CD4-positive, CD25-positive, alpha-beta regulatory T cell (primary cell): Measurements from ENCODE around the gene HNRNPUL1. TPM values are rescaled to one million over a fixed set of nuclear protein-coding genes. Genes with fewer than 3 reads are reported as not detected.

ENCODE experiments used
- ATAC-seq, 2 donors: fragments of 150-1000 bp; cut with Tn5 transposase; one replicate each; pipeline ENCODE4 v1.10.0; 2021; ENCODE audit warnings: low read depth in 2 of 2, moderate number of reproducible peaks in 2 of 2, moderate library complexity in 1 of 2
- DNase-seq, 3 donors: peaks; one replicate each; pipeline versions ENCODE4 v3.0.0 to v3.0.0-alpha.2; 2012 to 2022; ENCODE audit warnings: mixed read lengths in 1 of 3
- H3K27ac ChIP-seq: one replicate; pipeline ENCODE4 v1.7.0; 2013; ENCODE audit warnings: mild to moderate bottlenecking, low read length; ENCODE audit not compliant: insufficient read depth, poor library complexity, severe bottlenecking
- H3K27me3 ChIP-seq: one replicate; pipeline ENCODE4 v1.7.0; 2013; ENCODE audit warnings: low read length; ENCODE audit not compliant: control insufficient read depth, insufficient read depth
- H3K36me3 ChIP-seq: one replicate; pipeline ENCODE4 v1.7.0; 2013; ENCODE audit warnings: mild to moderate bottlenecking, low read length, moderate library complexity; ENCODE audit not compliant: control insufficient read depth, insufficient read depth
- H3K4me1 ChIP-seq: 2 replicates; pipeline ENCODE4 v1.7.0; 2013; ENCODE audit warnings: mild to moderate bottlenecking, low read length; ENCODE audit not compliant: insufficient read depth, control insufficient read depth, poor library complexity, severe bottlenecking
- H3K4me3 ChIP-seq: one replicate; pipeline ENCODE4 v1.7.0; 2013; ENCODE audit warnings: low read depth, mild to moderate bottlenecking, low read length, moderate library complexity
- H3K9me3 ChIP-seq, 2 experiments: 1 replicate in 1 of 2; 2 replicates in 1 of 2; pipeline ENCODE4 v1.7.0; 2013; ENCODE audit warnings: low read length in 2 of 2, mild to moderate bottlenecking in 1 of 2, moderate library complexity in 1 of 2; ENCODE audit not compliant: control insufficient read depth in 2 of 2
- H3K27ac Mint-ChIP-seq, 3 donors: one replicate each; pipeline ENCODE4 v1.8.0; 2020 to 2022; ENCODE audit warnings: mild to moderate bottlenecking in 3 of 3, mixed read lengths in 3 of 3, moderate library complexity in 2 of 3
- H3K27me3 Mint-ChIP-seq: one replicate; pipeline ENCODE4 v1.8.0; 2022; ENCODE audit warnings: mild to moderate bottlenecking, mixed read lengths
- H3K36me3 Mint-ChIP-seq: one replicate; pipeline ENCODE4 v1.8.0; 2020; ENCODE audit warnings: mixed read lengths
- H3K4me1 Mint-ChIP-seq, 4 donors: one replicate each; pipeline ENCODE4 v1.8.0; 2020 to 2022; ENCODE audit warnings: mixed read lengths in 4 of 4, mild to moderate bottlenecking in 1 of 4
- H3K4me3 Mint-ChIP-seq, 4 donors: one replicate each; pipeline ENCODE4 v1.8.0; 2020 to 2022; ENCODE audit warnings: mild to moderate bottlenecking in 4 of 4, mixed read lengths in 4 of 4, moderate library complexity in 3 of 4
- H3K9me3 Mint-ChIP-seq, 7 donors: one replicate each; pipeline ENCODE4 v1.8.0; 2020 to 2022; ENCODE audit warnings: mixed read lengths in 7 of 7, mild to moderate bottlenecking in 3 of 7, moderate library complexity in 2 of 7
- polyA plus RNA-seq, 4 donors: library from polyadenylated mRNA; unstranded; fragments of 300-500 nt; fragmentation: Illumina TruSeq; gene quantifications; one replicate each; pipeline ENCODE4 v1.2.3, GENCODE V29; 2021
- total RNA-seq: library from RNA; stranded (reverse); gene quantifications from one replicate; pipeline ENCODE4 v1.2.3, GENCODE V29; 2022

HNRNPUL1 gene
- total and polyA plus RNA-seq, 5 donors from 2014 or later, result 39.3 to 354 (median 50.4) TPM

- Mint-ChIP-seq H3K36me3 (peaks cover 12% of the 10 kb centered on the region), H3K4me3 (no peak overlapping the region), H3K27me3 (no peaks in the 10 kb centered on the region), H3K4me1 (peaks cover 18 to 56% (median 41%) of the 10 kb centered on the region in 4 donors), H3K9me3 (no peaks in the 10 kb centered on the region), H3K27ac (no peak overlapping the region)
- Histone ChIP-seq H3K27ac (peak overlapping the region; percentile 85), H3K4me1 (peaks cover 45% of the 10 kb centered on the region), H3K4me3 (no peak overlapping the region), H3K27me3 (no peaks in the 10 kb centered on the region), H3K36me3 (peaks cover 33% of the 10 kb centered on the region), H3K9me3 (no peaks in the 10 kb centered on the region)
- DNase-seq, result no peak
- ATAC-seq, result no peak
These were observed 61.4 kb downstream of the HNRNPUL1 start for GRCh38 chr19:41325640-41325946.

DNA sequence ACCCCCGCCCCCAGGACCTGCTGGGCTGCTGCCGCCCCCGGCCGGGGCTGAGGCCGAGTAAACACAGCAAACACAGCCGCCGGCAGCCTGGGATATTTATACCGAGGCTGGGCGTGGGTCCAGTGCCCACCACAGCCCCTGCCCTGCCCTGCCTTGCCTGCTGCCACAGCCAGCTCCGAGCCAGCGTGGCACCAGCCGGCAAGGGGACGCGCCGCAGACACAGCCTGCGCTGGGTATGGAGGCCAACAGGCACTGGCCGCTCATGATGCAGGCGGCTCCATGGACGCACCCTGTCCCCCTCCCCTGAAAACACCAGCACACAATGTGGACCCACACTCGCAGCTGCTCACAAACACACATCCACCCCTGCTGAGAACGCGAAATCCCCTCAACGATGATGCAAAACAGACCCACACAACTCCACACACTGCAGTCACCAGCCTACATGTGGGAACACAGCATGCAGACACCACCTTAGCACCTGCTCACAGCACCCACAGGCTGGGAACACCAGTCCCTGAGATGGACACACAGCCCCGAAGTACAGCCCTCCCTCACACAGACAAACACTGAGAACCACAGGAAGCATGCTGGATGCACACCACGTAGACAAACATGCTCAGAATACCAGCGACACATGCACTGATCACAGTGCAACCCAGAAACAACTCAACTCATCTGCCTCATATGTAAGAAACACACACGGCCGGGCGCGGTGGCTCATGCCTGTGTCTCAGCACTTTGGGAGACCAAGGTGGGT, 62.0 kb downstream of the HNRNPUL1 start:
- ATAC-seq, result no peak
- peaks cover 30% of the 10 kb centered on the region for H3K36me3 ChIP-seq
- peak overlapping the region; percentile 32 to 84 (median 72) for H3K4me3 Mint-ChIP-seq
- H3K9me3 ChIP-seq, result no peaks in the 10 kb centered on the region
- peaks cover 13% of the 10 kb centered on the region for H3K36me3 Mint-ChIP-seq
- H3K27ac Mint-ChIP-seq, result peak overlapping the region; percentile 85 to 97 (median 93)
- no peaks in the 10 kb centered on the region for H3K27me3 Mint-ChIP-seq
- no peak overlapping the region for H3K4me3 ChIP-seq
- peak in 1 of 3 donors; percentile 44 for DNase-seq
- H3K9me3 Mint-ChIP-seq, result no peaks in the 10 kb centered on the region
- H3K4me1 Mint-ChIP-seq, result peaks cover 19 to 58% (median 40%) of the 10 kb centered on the region in 4 donors
- H3K27ac ChIP-seq, result peak overlapping the region; percentile 85
- H3K27me3 ChIP-seq, result no peaks in the 10 kb centered on the region
- peaks cover 48% of the 10 kb centered on the region for H3K4me1 ChIP-seq

GRCh38 chr19:41327076-41327575, 63.0 kb downstream of the HNRNPUL1 start:
- Histone ChIP-seq H3K9me3 (no peaks in the 10 kb centered on the region), H3K27ac (peak overlapping the region; percentile 85), H3K36me3 (peaks cover 30% of the 10 kb centered on the region), H3K27me3 (no peaks in the 10 kb centered on the region), H3K4me1 (peaks cover 51% of the 10 kb centered on the region), H3K4me3 (peak overlapping the region; percentile 31)
- Mint-ChIP-seq H3K27me3 (peaks cover 4% of the 10 kb centered on the region), H3K4me1 (peaks cover 19 to 64% (median 41%) of the 10 kb centered on the region in 4 donors), H3K9me3 (peaks cover 0 to 2% (median 0%) of the 10 kb centered on the region in 7 donors), H3K36me3 (peaks cover 20% of the 10 kb centered on the region), H3K27ac (peak overlapping the region; percentile 85 to 97 (median 89)), H3K4me3 (peak overlapping the region; percentile 66 to 84 (median 72))
- DNase-seq (no peak), ATAC-seq (no peak)

- DNase-seq, result peak; percentile 76 to 93 (median 82)
- Mint-ChIP-seq H3K36me3 (peaks cover 26% of the 10 kb centered on the region), H3K4me3 (peak overlapping the region; percentile 79 to 88 (median 88)), H3K9me3 (peaks cover 0 to 2% (median 0%) of the 10 kb centered on the region in 7 donors), H3K27me3 (peaks cover 4% of the 10 kb centered on the region), H3K4me1 (peaks cover 19 to 68% (median 43%) of the 10 kb centered on the region in 4 donors), H3K27ac (peak overlapping the region; percentile 96 to 99 (median 96))
- Histone ChIP-seq H3K4me3 (peak overlapping the region; percentile 68), H3K9me3 (no peaks in the 10 kb centered on the region), H3K36me3 (peaks cover 34% of the 10 kb centered on the region), H3K4me1 (peaks cover 54% of the 10 kb centered on the region), H3K27me3 (no peaks in the 10 kb centered on the region), H3K27ac (peak overlapping the region; percentile 85)
- peak; percentile 66 to 67 for ATAC-seq
These were observed 63.5 kb downstream of the HNRNPUL1 start for GRCh38 chr19:41327576-41328156.

DNA sequence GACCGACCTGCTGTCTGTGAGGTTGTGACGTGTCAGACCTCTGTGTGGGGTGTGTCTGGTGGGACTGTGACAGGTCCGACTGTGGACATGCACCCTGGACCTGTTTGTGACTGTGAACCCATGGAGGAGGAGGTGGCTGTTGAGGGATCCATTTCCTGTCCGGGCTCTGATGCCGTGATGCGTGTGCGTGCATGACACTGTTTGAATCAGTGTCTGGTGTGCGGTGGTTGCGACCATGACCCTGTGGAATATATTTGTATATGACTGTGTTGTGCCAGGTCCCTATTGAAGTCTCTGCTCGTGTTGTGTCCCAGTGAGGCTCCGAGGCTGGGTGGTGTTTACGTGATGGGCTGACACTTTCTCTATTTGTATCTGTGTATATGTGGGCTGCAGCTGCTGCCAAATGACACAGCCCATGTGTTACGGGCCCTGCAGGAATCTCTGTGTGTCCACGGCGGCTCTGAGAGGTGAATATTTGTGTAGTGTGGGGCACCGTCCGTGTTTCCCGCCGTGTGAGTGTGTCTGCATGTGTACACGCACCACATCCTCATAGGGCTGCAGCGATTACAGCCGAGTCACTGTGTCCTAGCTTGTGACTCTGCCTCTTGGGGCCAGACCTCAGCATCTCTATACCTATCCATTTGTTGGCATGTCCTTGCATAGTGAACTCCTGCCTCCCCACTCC, 64.1 kb downstream of the HNRNPUL1 start:
- H3K4me1 ChIP-seq, result peaks cover 54% of the 10 kb centered on the region
- peak overlapping the region; percentile 85 for H3K27ac ChIP-seq
- Mint-ChIP-seq H3K4me3 (peak overlapping the region; percentile 79 to 88 (median 88)), H3K36me3 (peaks cover 25% of the 10 kb centered on the region), H3K9me3 (peaks cover 0 to 2% (median 0%) of the 10 kb centered on the region in 7 donors), H3K27me3 (peaks cover 4% of the 10 kb centered on the region), H3K4me1 (peaks cover 19 to 65% (median 43%) of the 10 kb centered on the region in 4 donors), H3K27ac (peak overlapping the region; percentile 96 to 99 (median 96))
- no peaks in the 10 kb centered on the region for H3K27me3 ChIP-seq
- peak in 2 of 3 donors; percentile 37 to 61 for DNase-seq
- H3K36me3 ChIP-seq, result peaks cover 34% of the 10 kb centered on the region
- no peaks in the 10 kb centered on the region for H3K9me3 ChIP-seq
- peak; percentile 12 to 32 for ATAC-seq
- H3K4me3 ChIP-seq, result peak overlapping the region; percentile 68

DNA sequence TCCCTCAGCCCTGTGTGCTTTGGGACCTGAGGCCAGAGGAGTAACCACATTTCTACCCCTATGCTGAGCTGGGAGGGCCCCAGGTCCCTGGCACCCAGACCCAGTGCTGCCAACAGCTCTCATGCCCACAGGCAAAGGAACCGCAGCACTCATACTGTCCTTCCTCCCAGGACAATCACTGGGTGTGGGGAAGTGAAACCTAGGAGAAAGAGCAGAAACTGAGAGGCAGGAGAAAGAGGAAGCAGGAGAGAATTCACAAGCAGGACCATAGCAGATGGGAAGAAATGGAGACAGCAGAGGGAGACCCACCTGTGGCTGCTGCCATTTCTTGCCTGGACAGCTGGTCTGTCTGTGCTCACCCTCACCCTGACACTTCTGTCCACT, 64.7 kb downstream of the HNRNPUL1 start:
- Mint-ChIP-seq H3K4me3 (peak overlapping the region; percentile 79 to 88 (median 88)), H3K27ac (peak overlapping the region; percentile 69 to 96 (median 96)), H3K36me3 (peaks cover 25% of the 10 kb centered on the region), H3K4me1 (peaks cover 19 to 68% (median 43%) of the 10 kb centered on the region in 4 donors), H3K27me3 (peaks cover 4% of the 10 kb centered on the region), H3K9me3 (peaks cover 0 to 2% (median 0%) of the 10 kb centered on the region in 7 donors)
- H3K36me3 ChIP-seq, result peaks cover 39% of the 10 kb centered on the region
- no peaks in the 10 kb centered on the region for H3K27me3 ChIP-seq
- peak overlapping the region; percentile 68 for H3K4me3 ChIP-seq
- no peak for ATAC-seq
- H3K4me1 ChIP-seq, result peaks cover 54% of the 10 kb centered on the region
- peak overlapping the region; percentile 85 for H3K27ac ChIP-seq
- H3K9me3 ChIP-seq, result no peaks in the 10 kb centered on the region
- no peak for DNase-seq

DNA sequence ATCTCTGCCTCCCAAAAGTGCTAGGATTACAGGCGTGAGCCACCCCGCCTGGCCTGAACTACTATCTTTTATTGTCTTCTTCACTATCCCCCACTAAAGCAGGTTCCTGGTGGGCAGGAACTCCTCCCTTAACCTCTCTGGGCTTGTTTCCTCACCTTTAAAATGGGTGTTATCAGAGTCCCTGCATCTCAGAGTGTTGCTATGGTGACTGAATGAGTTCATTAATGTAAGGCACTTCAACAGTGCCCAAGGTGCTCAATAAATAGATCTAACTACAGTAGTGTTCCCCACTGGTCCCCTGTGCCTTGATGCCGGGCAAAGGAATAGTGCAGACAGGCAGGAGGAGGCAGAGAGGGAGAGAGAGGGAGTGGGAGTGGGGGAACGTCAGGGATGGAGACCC, 66.3 kb downstream of the HNRNPUL1 start:
- H3K4me1 Mint-ChIP-seq, result peaks cover 19 to 63% (median 39%) of the 10 kb centered on the region in 4 donors
- peaks cover 57% of the 10 kb centered on the region for H3K4me1 ChIP-seq
- peak in 1 of 3 donors; percentile 39 for DNase-seq

More for the DNA sequence above, 66.3 kb downstream of the HNRNPUL1 start:
- H3K9me3 ChIP-seq, result no peaks in the 10 kb centered on the region
- Mint-ChIP-seq H3K9me3 (peaks cover 0 to 2% (median 0%) of the 10 kb centered on the region in 7 donors), H3K27me3 (peaks cover 4% of the 10 kb centered on the region), H3K27ac (peak overlapping the region; percentile 0 to 60 (median 59)), H3K36me3 (peaks cover 32% of the 10 kb centered on the region), H3K4me3 (peak overlapping the region in 3 of 4 donors; percentile 31 to 72 (median 47))
- no peak overlapping the region for H3K4me3 ChIP-seq
- peaks cover 47% of the 10 kb centered on the region for H3K36me3 ChIP-seq
- H3K27ac ChIP-seq, result peak overlapping the region; percentile 19
- H3K27me3 ChIP-seq, result no peaks in the 10 kb centered on the region
- ATAC-seq, result no peak
